ENCODE results near the gene MIR17HG.
A peak's percentile ranks its signal among the peaks of the same experiment; 100 is the strongest.

Gene MIR17HG

GRCh38 chr13:91311491-91311890 is 36.0 kb upstream of the MIR17HG start:
- Histone ChIP-seq H3K9me3 (ENCODE audit: insufficient read depth, low read depth, low read length) (no peaks in the 10 kb centered on the region), H2BK120ac (ENCODE audit: insufficient read depth, low read length, poor library complexity) (no peak overlapping the region), H4K8ac (ENCODE audit: low read depth, low read length) (no peak overlapping the region), H4K91ac (ENCODE audit: low read depth, low read length) (no peak overlapping the region), H2AFZ (ENCODE audit: insufficient read depth, low read length, poor library complexity) (no peak overlapping the region), H3K4me1 (ENCODE audit: control insufficient read depth in 1 of 2, insufficient read depth in 2 of 2, low read length in 2 of 2) (no peaks in the 10 kb centered on the region), H3K79me2 (ENCODE audit: control insufficient read depth, insufficient read depth, low read length, poor library complexity) (no peaks in the 10 kb centered on the region), H3K27me3 (ENCODE audit: insufficient read depth, low read length) (no peaks in the 10 kb centered on the region), H2BK5ac (ENCODE audit: low read depth, low read length, poor library complexity) (no peak overlapping the region), H3K23ac (ENCODE audit: low read length) (no peak overlapping the region), H3K36me3 (ENCODE audit: control insufficient read depth in 1 of 2, insufficient read depth in 2 of 2, low read length in 2 of 2) (no peaks in the 10 kb centered on the region), H3K27ac (ENCODE audit: low read depth, low read length) (no peak overlapping the region), H3K14ac (ENCODE audit: low read length) (no peak overlapping the region), H4K12ac (ENCODE audit: low read depth, low read length) (no peak overlapping the region), H3K9ac (ENCODE audit: low read length) (no peak overlapping the region), H3K79me1 (ENCODE audit: low read length) (no peaks in the 10 kb centered on the region), H2BK12ac (ENCODE audit: low read length) (no peak overlapping the region), H3K4ac (ENCODE audit: low read depth, low read length) (no peak overlapping the region), H2AK5ac (ENCODE audit: low read length) (no peak overlapping the region), H3K18ac (ENCODE audit: low read length) (no peak overlapping the region), H3K4me3 (ENCODE audit: low read depth, low read length) (no peak overlapping the region), H3K4me2 (ENCODE audit: low read length) (no peak overlapping the region)
- WGBS (ENCODE audit: extremely low coverage, insufficient coverage, insufficient read length), result no CpG with 5 or more reads among the region's 4 CpGs
- DNase-seq, result no peak

DNA sequence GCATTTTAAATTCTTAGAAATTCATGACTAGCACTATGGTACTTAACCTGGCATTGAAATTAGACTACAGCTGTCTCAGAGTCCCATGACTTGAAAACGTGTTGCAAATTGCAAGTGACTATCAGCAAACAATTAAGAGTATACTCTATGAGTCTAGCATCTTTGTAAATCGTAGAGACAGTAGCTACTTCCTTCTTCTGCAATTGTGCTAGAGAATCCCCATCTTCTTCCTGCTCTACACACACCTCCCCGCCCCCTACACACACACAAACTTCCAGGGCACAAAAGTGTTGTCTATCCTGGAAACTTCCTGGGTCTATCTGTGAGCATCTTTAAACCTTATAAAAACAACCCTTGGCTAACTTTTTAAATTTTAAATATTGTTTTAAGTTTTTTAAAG is 35.2 kb upstream of the MIR17HG start:
- no peak overlapping the region for H2AK5ac ChIP-seq (ENCODE audit: low read length)
- no peak overlapping the region for H2BK120ac ChIP-seq (ENCODE audit: insufficient read depth, low read length, poor library complexity)
- no peak overlapping the region for H3K4me2 ChIP-seq (ENCODE audit: low read length)
- H3K9ac ChIP-seq (ENCODE audit: low read length), result no peak overlapping the region
- no CpG with 5 or more reads among the region's 3 CpGs for WGBS (ENCODE audit: extremely low coverage, insufficient coverage, insufficient read length)
- no peak overlapping the region for H3K27ac ChIP-seq (ENCODE audit: low read depth, low read length)
- no peak overlapping the region for H4K12ac ChIP-seq (ENCODE audit: low read depth, low read length)
- no peak overlapping the region for H3K4ac ChIP-seq (ENCODE audit: low read depth, low read length)
- no peak overlapping the region for H4K8ac ChIP-seq (ENCODE audit: low read depth, low read length)
- H3K79me2 ChIP-seq (ENCODE audit: control insufficient read depth, insufficient read depth, low read length, poor library complexity), result no peaks in the 10 kb centered on the region
- no peak overlapping the region for H3K18ac ChIP-seq (ENCODE audit: low read length)
- no peak overlapping the region for H2AFZ ChIP-seq (ENCODE audit: insufficient read depth, low read length, poor library complexity)
- no peak overlapping the region for H3K4me3 ChIP-seq (ENCODE audit: low read depth, low read length)
- H2BK12ac ChIP-seq (ENCODE audit: low read length), result no peak overlapping the region
- no peak overlapping the region for H3K14ac ChIP-seq (ENCODE audit: low read length)
- H3K4me1 ChIP-seq (ENCODE audit: control insufficient read depth in 1 of 2, insufficient read depth in 2 of 2, low read length in 2 of 2), result no peaks in the 10 kb centered on the region
- DNase-seq, result no peak
- H3K23ac ChIP-seq (ENCODE audit: low read length), result no peak overlapping the region
- no peaks in the 10 kb centered on the region for H3K27me3 ChIP-seq (ENCODE audit: insufficient read depth, low read length)
- H2BK5ac ChIP-seq (ENCODE audit: low read depth, low read length, poor library complexity), result no peak overlapping the region
- no peak overlapping the region for H4K91ac ChIP-seq (ENCODE audit: low read depth, low read length)
- no peaks in the 10 kb centered on the region for H3K36me3 ChIP-seq (ENCODE audit: control insufficient read depth in 1 of 2, insufficient read depth in 2 of 2, low read length in 2 of 2)
- no peaks in the 10 kb centered on the region for H3K79me1 ChIP-seq (ENCODE audit: low read length)
- no peaks in the 10 kb centered on the region for H3K9me3 ChIP-seq (ENCODE audit: insufficient read depth, low read depth, low read length)

GRCh38 chr13:91313103-91313502 is 34.4 kb upstream of the MIR17HG start:
- Histone ChIP-seq H3K27me3 (ENCODE audit: insufficient read depth, low read length) (no peaks in the 10 kb centered on the region), H4K12ac (ENCODE audit: low read depth, low read length) (no peak overlapping the region), H2BK120ac (ENCODE audit: insufficient read depth, low read length, poor library complexity) (no peak overlapping the region), H3K18ac (ENCODE audit: low read length) (no peak overlapping the region), H3K9ac (ENCODE audit: low read length) (no peak overlapping the region), H3K23ac (ENCODE audit: low read length) (no peak overlapping the region), H3K79me2 (ENCODE audit: control insufficient read depth, insufficient read depth, low read length, poor library complexity) (no peaks in the 10 kb centered on the region), H2BK12ac (ENCODE audit: low read length) (no peak overlapping the region), H3K36me3 (ENCODE audit: control insufficient read depth in 1 of 2, insufficient read depth in 2 of 2, low read length in 2 of 2) (no peaks in the 10 kb centered on the region), H4K91ac (ENCODE audit: low read depth, low read length) (no peak overlapping the region), H3K4ac (ENCODE audit: low read depth, low read length) (no peak overlapping the region), H3K4me2 (ENCODE audit: low read length) (no peak overlapping the region), H3K27ac (ENCODE audit: low read depth, low read length) (no peak overlapping the region), H2AFZ (ENCODE audit: insufficient read depth, low read length, poor library complexity) (no peak overlapping the region), H2BK5ac (ENCODE audit: low read depth, low read length, poor library complexity) (no peak overlapping the region), H3K14ac (ENCODE audit: low read length) (no peak overlapping the region), H3K4me1 (ENCODE audit: control insufficient read depth in 1 of 2, insufficient read depth in 2 of 2, low read length in 2 of 2) (no peaks in the 10 kb centered on the region), H4K8ac (ENCODE audit: low read depth, low read length) (no peak overlapping the region), H3K4me3 (ENCODE audit: low read depth, low read length) (no peak overlapping the region), H3K79me1 (ENCODE audit: low read length) (no peaks in the 10 kb centered on the region), H3K9me3 (ENCODE audit: insufficient read depth, low read depth, low read length) (no peaks in the 10 kb centered on the region), H2AK5ac (ENCODE audit: low read length) (no peak overlapping the region)
- peak in 1 of 2 donors; percentile 35 for DNase-seq
- WGBS (ENCODE audit: extremely low coverage, insufficient coverage, insufficient read length), result no CpG with 5 or more reads among the region's 5 CpGs

DNA sequence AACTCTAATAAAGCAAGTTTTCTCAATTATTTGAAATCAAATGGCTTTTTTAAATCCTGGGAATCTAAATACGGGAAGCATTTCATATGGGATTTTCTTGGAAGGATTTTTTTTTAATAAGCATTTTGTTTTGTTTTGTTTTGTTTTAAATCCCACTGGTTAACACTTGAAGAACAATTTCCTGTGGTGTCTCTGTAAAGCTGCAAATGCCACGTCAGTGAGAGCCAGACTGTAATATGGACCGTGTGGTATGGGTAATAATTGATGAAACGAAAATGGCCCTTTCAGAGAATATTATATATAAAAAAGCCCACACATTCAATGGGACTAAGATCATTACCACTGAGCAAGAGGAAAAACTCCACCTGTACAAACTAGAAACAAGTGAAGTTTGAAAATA is 33.9 kb upstream of the MIR17HG start:
- H3K79me2 ChIP-seq (ENCODE audit: control insufficient read depth, insufficient read depth, low read length, poor library complexity), result no peaks in the 10 kb centered on the region
- no peaks in the 10 kb centered on the region for H3K79me1 ChIP-seq (ENCODE audit: low read length)
- no peak overlapping the region for H4K12ac ChIP-seq (ENCODE audit: low read depth, low read length)
- no peak overlapping the region for H2BK12ac ChIP-seq (ENCODE audit: low read length)
- H2BK120ac ChIP-seq (ENCODE audit: insufficient read depth, low read length, poor library complexity), result no peak overlapping the region
- H3K9me3 ChIP-seq (ENCODE audit: insufficient read depth, low read depth, low read length), result no peaks in the 10 kb centered on the region
- WGBS (ENCODE audit: extremely low coverage, insufficient coverage, insufficient read length), result no CpG with 5 or more reads among the region's 4 CpGs
- H2AK5ac ChIP-seq (ENCODE audit: low read length), result no peak overlapping the region
- H3K4me3 ChIP-seq (ENCODE audit: low read depth, low read length), result no peak overlapping the region
- no peak overlapping the region for H3K9ac ChIP-seq (ENCODE audit: low read length)
- H3K23ac ChIP-seq (ENCODE audit: low read length), result no peak overlapping the region
- H4K91ac ChIP-seq (ENCODE audit: low read depth, low read length), result no peak overlapping the region
- H4K8ac ChIP-seq (ENCODE audit: low read depth, low read length), result no peak overlapping the region
- no peaks in the 10 kb centered on the region for H3K4me1 ChIP-seq (ENCODE audit: control insufficient read depth in 1 of 2, insufficient read depth in 2 of 2, low read length in 2 of 2)
- no peak for DNase-seq
- H2BK5ac ChIP-seq (ENCODE audit: low read depth, low read length, poor library complexity), result no peak overlapping the region
- H3K27me3 ChIP-seq (ENCODE audit: insufficient read depth, low read length), result no peaks in the 10 kb centered on the region
- no peak overlapping the region for H2AFZ ChIP-seq (ENCODE audit: insufficient read depth, low read length, poor library complexity)
- no peak overlapping the region for H3K27ac ChIP-seq (ENCODE audit: low read depth, low read length)
- H3K36me3 ChIP-seq (ENCODE audit: control insufficient read depth in 1 of 2, insufficient read depth in 2 of 2, low read length in 2 of 2), result no peaks in the 10 kb centered on the region
- H3K4ac ChIP-seq (ENCODE audit: low read depth, low read length), result no peak overlapping the region
- H3K4me2 ChIP-seq (ENCODE audit: low read length), result no peak overlapping the region
- H3K14ac ChIP-seq (ENCODE audit: low read length), result no peak overlapping the region
- H3K18ac ChIP-seq (ENCODE audit: low read length), result no peak overlapping the region

DNA sequence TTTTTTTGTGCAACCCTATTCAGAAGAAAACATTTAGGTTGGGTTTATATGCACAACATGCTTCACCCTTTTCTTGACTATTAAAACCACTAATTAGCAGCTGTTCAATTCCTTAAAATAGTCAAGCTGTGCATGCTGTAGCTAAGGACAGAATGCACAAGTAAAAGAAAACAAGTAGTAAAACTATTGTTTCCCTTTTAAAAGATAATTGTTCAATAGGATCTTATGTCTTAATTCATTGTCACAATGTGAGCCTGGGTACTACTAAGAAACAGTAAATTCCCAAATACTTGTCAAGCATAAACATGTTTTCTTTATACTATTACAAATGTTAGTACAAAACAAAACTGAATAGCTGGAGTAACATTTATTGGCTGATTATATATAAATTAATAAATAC is 32.6 kb upstream of the MIR17HG start:
- no peak overlapping the region for H2BK120ac ChIP-seq (ENCODE audit: insufficient read depth, low read length, poor library complexity)
- H3K4me1 ChIP-seq (ENCODE audit: control insufficient read depth in 1 of 2, insufficient read depth in 2 of 2, low read length in 2 of 2), result no peaks in the 10 kb centered on the region
- no peak overlapping the region for H3K4me3 ChIP-seq (ENCODE audit: low read depth, low read length)
- no peak overlapping the region for H3K14ac ChIP-seq (ENCODE audit: low read length)
- H2AFZ ChIP-seq (ENCODE audit: insufficient read depth, low read length, poor library complexity), result no peak overlapping the region
- no peaks in the 10 kb centered on the region for H3K9me3 ChIP-seq (ENCODE audit: insufficient read depth, low read depth, low read length)
- no peaks in the 10 kb centered on the region for H3K79me2 ChIP-seq (ENCODE audit: control insufficient read depth, insufficient read depth, low read length, poor library complexity)
- H3K27me3 ChIP-seq (ENCODE audit: insufficient read depth, low read length), result no peaks in the 10 kb centered on the region
- no peak overlapping the region for H2BK5ac ChIP-seq (ENCODE audit: low read depth, low read length, poor library complexity)
- no peak overlapping the region for H2BK12ac ChIP-seq (ENCODE audit: low read length)
- no peak overlapping the region for H3K4ac ChIP-seq (ENCODE audit: low read depth, low read length)
- H2AK5ac ChIP-seq (ENCODE audit: low read length), result no peak overlapping the region
- H4K12ac ChIP-seq (ENCODE audit: low read depth, low read length), result no peak overlapping the region
- no peak overlapping the region for H4K91ac ChIP-seq (ENCODE audit: low read depth, low read length)
- H3K27ac ChIP-seq (ENCODE audit: low read depth, low read length), result no peak overlapping the region
- DNase-seq, result no peak
- H3K36me3 ChIP-seq (ENCODE audit: control insufficient read depth in 1 of 2, insufficient read depth in 2 of 2, low read length in 2 of 2), result no peaks in the 10 kb centered on the region
- H4K8ac ChIP-seq (ENCODE audit: low read depth, low read length), result no peak overlapping the region
- H3K18ac ChIP-seq (ENCODE audit: low read length), result no peak overlapping the region
- no peak overlapping the region for H3K4me2 ChIP-seq (ENCODE audit: low read length)
- no peak overlapping the region for H3K23ac ChIP-seq (ENCODE audit: low read length)
- H3K79me1 ChIP-seq (ENCODE audit: low read length), result no peaks in the 10 kb centered on the region
- no peak overlapping the region for H3K9ac ChIP-seq (ENCODE audit: low read length)

Measured in trophoblast cell (in vitro differentiated cells and primary cell).